ENCODE measurements around the gene DRAXIN.
A peak's percentile ranks its signal among the peaks of the same experiment; 100 is the strongest.

The DRAXIN gene, protein sequence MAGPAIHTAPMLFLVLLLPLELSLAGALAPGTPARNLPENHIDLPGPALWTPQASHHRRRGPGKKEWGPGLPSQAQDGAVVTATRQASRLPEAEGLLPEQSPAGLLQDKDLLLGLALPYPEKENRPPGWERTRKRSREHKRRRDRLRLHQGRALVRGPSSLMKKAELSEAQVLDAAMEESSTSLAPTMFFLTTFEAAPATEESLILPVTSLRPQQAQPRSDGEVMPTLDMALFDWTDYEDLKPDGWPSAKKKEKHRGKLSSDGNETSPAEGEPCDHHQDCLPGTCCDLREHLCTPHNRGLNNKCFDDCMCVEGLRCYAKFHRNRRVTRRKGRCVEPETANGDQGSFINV

DNA sequence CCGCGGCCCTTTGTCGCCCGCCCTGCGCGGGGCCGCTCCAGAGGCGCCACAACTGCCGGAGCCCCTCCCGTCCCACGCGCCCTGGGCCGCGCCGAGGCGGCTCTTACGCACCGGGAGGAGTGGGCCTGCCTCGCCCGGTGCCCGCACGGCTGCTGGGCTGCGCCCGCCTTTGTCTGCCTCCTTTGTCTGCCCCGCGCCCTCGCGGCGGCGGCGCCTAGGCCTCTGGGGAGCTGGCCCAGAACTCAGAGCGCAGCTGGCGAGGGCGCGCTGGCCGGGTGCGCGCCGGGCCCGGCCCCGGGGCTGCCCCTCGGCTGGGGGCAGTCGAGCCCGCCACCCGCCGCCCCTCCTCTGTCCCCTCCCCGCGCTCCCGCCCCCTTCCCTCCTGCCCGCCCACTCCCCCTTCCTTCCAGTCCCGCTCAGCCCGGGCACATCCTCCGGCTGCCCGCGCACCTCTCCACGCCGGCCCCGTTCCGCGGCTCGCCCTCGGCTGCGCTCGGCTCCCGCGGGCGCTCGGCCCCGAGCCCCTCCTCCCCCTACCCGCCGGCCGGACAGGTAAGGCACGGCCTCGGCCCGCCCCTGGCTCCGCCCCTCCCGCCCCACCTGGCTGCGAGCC is at the start of gene DRAXIN:
Gene DRAXIN, plus strand, starts transcription at position 409 of the 613 bp plus-strand sequence. CDS start 14,549 bp downstream, outside the sequence.
- POLR2A ChIA-PET = interaction anchor here (2.7 kb wide), 1 partner anchor 10 kb away, joined by 16 read pairs; the partner anchor contains the start of gene MAD2L2
- no peak for DNase-seq (ENCODE audit: extremely low spot score)
- TF ChIP-seq ARNT (IDR thresholded peaks at IDR 0.05) (no peak), CTBP1 (IDR thresholded peaks at IDR 0.05; ENCODE audit: borderline replicate concordance) (no peak), LEF1 (IDR thresholded peaks at IDR 0.05; ENCODE audit: borderline replicate concordance) (no peak), FOXM1 (IDR thresholded peaks at IDR 0.05; ENCODE audit: borderline replicate concordance) (no peak), TARDBP (IDR thresholded peaks at IDR 0.05) (no peak), BHLHE40 (IDR thresholded peaks at IDR 0.05; ENCODE audit: borderline replicate concordance) (no peak), SP1 (IDR thresholded peaks at IDR 0.05) (no peak)
- TF ChIP-seq, protein P1, sequence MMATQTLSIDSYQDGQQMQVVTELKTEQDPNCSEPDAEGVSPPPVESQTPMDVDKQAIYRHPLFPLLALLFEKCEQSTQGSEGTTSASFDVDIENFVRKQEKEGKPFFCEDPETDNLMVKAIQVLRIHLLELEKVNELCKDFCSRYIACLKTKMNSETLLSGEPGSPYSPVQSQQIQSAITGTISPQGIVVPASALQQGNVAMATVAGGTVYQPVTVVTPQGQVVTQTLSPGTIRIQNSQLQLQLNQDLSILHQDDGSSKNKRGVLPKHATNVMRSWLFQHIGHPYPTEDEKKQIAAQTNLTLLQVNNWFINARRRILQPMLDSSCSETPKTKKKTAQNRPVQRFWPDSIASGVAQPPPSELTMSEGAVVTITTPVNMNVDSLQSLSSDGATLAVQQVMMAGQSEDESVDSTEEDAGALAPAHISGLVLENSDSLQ (IDR thresholded peaks at IDR 0.05) = no peak
- CTCF ChIA-PET = no interaction called here

DNA sequence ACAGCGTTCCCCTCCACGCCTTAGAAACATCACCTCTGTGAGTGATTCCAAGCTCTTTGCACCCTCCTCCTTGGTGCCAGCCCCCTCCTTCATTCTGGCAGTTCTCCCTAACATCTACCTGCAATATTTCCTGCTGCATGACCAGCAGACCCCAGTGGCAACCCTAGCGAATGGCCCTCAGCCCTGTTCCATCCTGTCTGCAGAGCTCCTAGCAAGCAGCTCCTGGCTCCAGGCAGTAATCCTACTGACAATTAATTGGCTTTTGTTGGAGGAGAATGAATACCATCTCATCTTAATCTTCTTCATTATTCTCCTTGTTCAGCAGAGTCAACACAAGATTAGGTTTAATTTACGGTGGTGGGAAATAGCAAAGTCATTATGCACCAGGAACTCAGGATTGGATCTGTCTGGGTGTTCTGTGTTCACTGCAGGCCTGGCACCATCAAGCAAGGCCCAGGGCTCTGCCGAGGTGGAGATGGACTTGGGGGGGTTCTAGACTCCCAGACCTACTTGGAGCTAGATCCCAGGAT is 49.7 kb upstream of the DRAXIN start:
- no peak for DNase-seq (ENCODE audit: extremely low spot score)
- ChIA-PET CTCF (interaction anchor here (0.6 to 3.8 kb wide), 6 partner anchors 154 to 604 kb away, joined by 3 to 18 read pairs (median 3); no protein-coding TSS in a partner anchor), POLR2A (no interaction called here)
- TF ChIP-seq ARNT (IDR thresholded peaks at IDR 0.05) (no peak), CTBP1 (IDR thresholded peaks at IDR 0.05; ENCODE audit: borderline replicate concordance) (no peak), ELF4 (IDR thresholded peaks at IDR 0.05) (no peak), FOXA1 (IDR thresholded peaks at IDR 0.05) (no peak), SP1 (IDR thresholded peaks at IDR 0.05) (no peak), NFRKB (IDR thresholded peaks at IDR 0.05) (no peak), BHLHE40 (IDR thresholded peaks at IDR 0.05; ENCODE audit: borderline replicate concordance) (no peak), L3MBTL2 (conservative IDR thresholded peaks at IDR 0.05) (no peak), SUZ12 (IDR thresholded peaks at IDR 0.05) (no peak)
- TF ChIP-seq, protein P1 (IDR thresholded peaks at IDR 0.05) = no peak

DNA sequence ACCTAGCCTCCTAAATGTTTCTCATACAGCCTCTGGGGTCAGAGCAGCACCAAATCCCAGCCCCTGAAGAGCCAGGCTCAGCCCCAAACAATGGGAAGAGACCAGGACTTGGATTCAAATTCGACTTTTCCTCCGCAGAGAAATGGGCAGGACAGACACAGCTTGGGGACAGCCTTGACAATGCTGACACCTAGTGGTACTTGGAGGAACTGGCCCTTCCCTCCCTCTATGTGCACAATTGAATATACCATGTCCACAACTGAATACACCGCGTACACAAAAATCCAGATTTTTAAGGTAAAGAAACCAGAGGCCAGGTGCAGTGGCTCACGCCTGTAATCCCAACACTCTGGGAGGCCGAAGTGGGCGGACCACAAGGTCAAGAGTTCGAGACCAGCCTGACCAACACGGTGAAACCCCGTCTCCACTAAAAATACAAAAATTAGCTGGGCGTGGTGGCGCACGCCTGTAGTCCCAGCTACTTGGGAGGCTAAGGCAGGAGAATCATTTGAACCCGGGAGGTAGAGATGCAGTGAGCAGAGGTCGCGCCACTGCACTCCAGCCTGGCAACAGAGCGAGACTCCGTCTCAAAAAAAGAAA is 49.0 kb upstream of the DRAXIN start:
- POLR2A ChIA-PET = interaction anchor here (1.3 to 1.8 kb wide), 2 partner anchors 164 to 380 kb away, joined by 5 read pairs; partner anchors contain the start of genes DISP3 and MTOR
- DNase-seq (ENCODE audit: extremely low spot score) = peak; percentile 81
- CTCF ChIA-PET = interaction anchor here (0.6 to 3.8 kb wide), 7 partner anchors 155 to 605 kb away, joined by 3 to 18 read pairs (median 3); no protein-coding TSS in a partner anchor

DNA sequence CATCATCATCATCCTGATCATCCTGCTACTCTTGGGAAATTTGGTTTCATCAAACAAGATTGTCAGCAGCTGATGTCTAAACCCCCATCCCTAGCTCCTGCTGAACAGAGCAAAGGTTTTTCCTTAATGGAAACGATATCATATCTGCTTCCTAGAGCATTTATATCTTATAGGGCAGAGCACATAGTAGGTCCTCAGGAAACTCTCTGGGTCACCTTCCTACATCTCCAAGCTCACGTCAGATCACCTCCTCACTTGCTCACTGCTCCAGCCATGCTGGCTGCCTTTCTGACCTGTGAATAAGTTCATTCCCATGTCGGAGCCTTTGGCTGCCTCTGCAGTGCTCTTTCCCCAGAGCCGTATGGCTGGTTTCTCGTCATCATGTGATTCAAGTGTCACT is 47.7 kb upstream of the DRAXIN start:
- DNase-seq (ENCODE audit: extremely low spot score) = no peak
- ChIA-PET POLR2A (interaction anchor here (1.3 to 1.8 kb wide), 2 partner anchors 165 to 382 kb away, joined by 5 read pairs; partner anchors contain the start of genes DISP3 and MTOR), CTCF (interaction anchor here (0.9 to 3.8 kb wide), 4 partner anchors 10 to 606 kb away, joined by 3 to 18 read pairs (median 4); partner anchors contain the start of gene DISP3)

DNA sequence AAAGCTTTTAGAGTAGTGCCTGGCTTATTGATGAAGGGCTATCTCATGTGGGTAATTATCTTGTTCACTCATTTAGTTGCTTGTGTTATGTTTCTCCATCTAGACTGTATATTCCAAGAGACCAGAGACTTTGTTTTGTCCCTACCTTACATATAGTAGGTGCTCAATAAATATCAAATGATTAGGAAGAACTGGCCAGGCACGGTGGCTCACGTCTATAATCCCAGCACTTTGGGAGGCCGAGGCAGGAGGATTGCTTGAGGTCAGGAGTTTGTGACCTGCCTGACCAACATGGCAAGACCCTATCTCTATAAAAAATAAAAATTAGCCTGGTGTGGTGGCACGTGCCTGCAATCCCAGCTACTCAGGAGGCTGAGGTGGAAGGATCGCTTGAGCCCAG is 46.2 kb upstream of the DRAXIN start:
- ChIA-PET POLR2A (no interaction called here), CTCF (interaction anchor here (0.6 to 2.4 kb wide), 12 partner anchors 8 to 676 kb away, joined by 3 to 17 read pairs (median 4); no protein-coding TSS in a partner anchor)
- TF ChIP-seq FOXK2 (IDR thresholded peaks at IDR 0.05) = no peak
- no peak for TF ChIP-seq ARNT (IDR thresholded peaks at IDR 0.05)
- TF ChIP-seq LEF1 (IDR thresholded peaks at IDR 0.05; ENCODE audit: borderline replicate concordance) = no peak
- no peak for TF ChIP-seq FOXM1 (IDR thresholded peaks at IDR 0.05; ENCODE audit: borderline replicate concordance)
- no peak for TF ChIP-seq HDGF (IDR thresholded peaks at IDR 0.05; ENCODE audit: borderline replicate concordance)
- TF ChIP-seq SUZ12 (IDR thresholded peaks at IDR 0.05) = no peak
- no peak for DNase-seq (ENCODE audit: extremely low spot score)

More for the DNA sequence above, 47.7 kb upstream of the DRAXIN start:
- TF ChIP-seq CTBP1 (IDR thresholded peaks at IDR 0.05; ENCODE audit: borderline replicate concordance) (no peak), SP1 (IDR thresholded peaks at IDR 0.05) (no peak), ARNT (IDR thresholded peaks at IDR 0.05) (no peak), FOXA1 (IDR thresholded peaks at IDR 0.05) (no peak), ZNF384 (IDR thresholded peaks at IDR 0.05) (no peak)

DNA sequence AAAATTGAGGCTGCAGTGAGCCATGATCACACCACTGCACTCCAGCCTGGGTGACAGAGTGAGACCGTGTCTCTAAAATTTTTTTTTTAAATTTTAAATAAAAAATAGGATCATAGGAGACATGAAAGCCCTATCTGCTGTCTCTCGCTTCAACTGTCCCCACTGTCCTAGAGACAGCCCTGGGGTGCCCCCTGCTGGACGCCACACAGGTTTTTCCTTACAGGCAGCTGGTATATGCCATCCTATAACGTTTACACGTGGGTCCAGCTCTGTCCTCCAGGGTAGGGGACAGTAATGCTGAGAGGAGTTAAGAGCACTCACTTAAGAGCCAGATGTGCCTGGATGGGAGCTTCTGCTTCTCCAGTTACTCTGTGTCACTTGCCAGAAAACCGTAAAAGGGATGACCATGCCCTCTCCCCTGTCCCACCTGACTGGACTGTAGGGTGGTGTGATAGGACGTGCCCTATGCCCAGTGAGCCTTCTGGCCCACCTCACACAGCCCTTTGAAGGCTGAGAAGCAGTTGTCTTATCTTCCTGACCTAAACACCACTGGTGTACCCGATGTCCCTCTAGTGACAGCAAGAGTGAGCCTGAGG is 45.7 kb upstream of the DRAXIN start:
- TF ChIP-seq BHLHE40 (IDR thresholded peaks at IDR 0.05; ENCODE audit: borderline replicate concordance) (no peak), SP1 (IDR thresholded peaks at IDR 0.05) (no peak), CTBP1 (IDR thresholded peaks at IDR 0.05; ENCODE audit: borderline replicate concordance) (no peak), FOXA1 (IDR thresholded peaks at IDR 0.05) (no peak)
- TF ChIP-seq, protein P1 (IDR thresholded peaks at IDR 0.05) = no peak
- ChIA-PET POLR2A (no interaction called here), CTCF (interaction anchor here (0.6 to 2.4 kb wide), 12 partner anchors 9 to 677 kb away, joined by 3 to 17 read pairs (median 4); no protein-coding TSS in a partner anchor)

More for the DNA sequence above, 45.7 kb upstream of the DRAXIN start:
- peak; percentile 73 for DNase-seq (ENCODE audit: extremely low spot score)
